Measurements from ENCODE around the gene FAM90A1. TPM values are rescaled to one million over a fixed set of nuclear protein-coding genes. Genes with fewer than 3 reads are reported as not detected.
"Not testable (repeated sequence)": the region's sequence is repeated elsewhere in the genome, so short reads cannot be mapped to it uniquely, and the experiment has no call there.

The FAM90A1 gene
- total RNA-seq, 1 experiment from 2014 or later, result not detected

GRCh38 chr12:8179989-8180585, 47.3 kb downstream of the FAM90A1 start:
- BruUV-seq (replicated peaks); POLR2A ChIA-PET (ENCODE audit: low non-redundant PET); intact Hi-C loops (cut with micrococcal nuclease; ENCODE audit: unreplicated experiment); H3K27me3 ChIP-seq (replicated peaks; ENCODE audit: insufficient read depth, low read depth, low read length, poor library complexity); H3K9me3 ChIP-seq (ENCODE audit: low read depth, low read length, poor library complexity, severe bottlenecking); H3K4me1 ChIP-seq (ENCODE audit: insufficient read depth, low read length, poor library complexity, severe bottlenecking); CTCF ChIA-PET; H3K27ac ChIP-seq (ENCODE audit: low read depth, low read length, poor library complexity, severe bottlenecking); H3K36me3 ChIP-seq (ENCODE audit: insufficient read depth, low read length, poor library complexity, severe bottlenecking): not testable (repeated sequence)
- peak; percentile 52 for TF ChIP-seq CTCF (conservative IDR thresholded peaks at IDR 0.05; ENCODE audit: low read depth, low read length)
- DNase-seq (ENCODE audit: low spot score), result peak; percentile 53
- peak overlapping the region; percentile 59 for H3K4me3 ChIP-seq (ENCODE audit: low read depth, low read length, poor library complexity, severe bottlenecking)

- CTCF ChIA-PET; POLR2A ChIA-PET (ENCODE audit: low non-redundant PET): not testable (repeated sequence)
Measured at GRCh38 chr12:8172911-8173310, 54.5 kb downstream of the FAM90A1 start.

More at GRCh38 chr12:8172911-8173310, 54.5 kb downstream of the FAM90A1 start:
- H3K27me3 ChIP-seq (replicated peaks; ENCODE audit: insufficient read depth, low read depth, low read length, poor library complexity); DNase-seq (ENCODE audit: low spot score); H3K36me3 ChIP-seq (ENCODE audit: insufficient read depth, low read length, poor library complexity, severe bottlenecking); H3K9me3 ChIP-seq (ENCODE audit: low read depth, low read length, poor library complexity, severe bottlenecking); BruUV-seq (replicated peaks); H3K4me1 ChIP-seq (ENCODE audit: insufficient read depth, low read length, poor library complexity, severe bottlenecking); intact Hi-C loops (cut with micrococcal nuclease; ENCODE audit: unreplicated experiment); H3K4me3 ChIP-seq (ENCODE audit: low read depth, low read length, poor library complexity, severe bottlenecking); H3K27ac ChIP-seq (ENCODE audit: low read depth, low read length, poor library complexity, severe bottlenecking): not testable (repeated sequence)

Other genes with a start within 250 kb of the FAM90A1 start
- 13.9 and 14.6 TPM in 2 replicates for gene FOXJ2, start 194.9 kb downstream of the FAM90A1 start, total RNA-seq (2021)
- 1.3 and 3.5 TPM in 2 replicates for gene C3AR1, start 161.3 kb downstream of the FAM90A1 start, total RNA-seq (2021)
- gene NECAP1, start 145.3 kb downstream of the FAM90A1 start, total RNA-seq (2021), result 35.2 and 41.1 TPM in 2 replicates
- 0.33 and 0.84 TPM in 2 replicates for gene CLEC4A, start 104.0 kb downstream of the FAM90A1 start, total RNA-seq (2021)
- gene ZNF705A, start 70.6 kb downstream of the FAM90A1 start, total RNA-seq (2021), result not detected in 2 replicates
- not detected in 2 replicates for gene CLEC6A, start 228.3 kb upstream of the FAM90A1 start, total RNA-seq (2021)

Measured in A673 (cell line).